Neuronal stem cell (in vitro differentiated cells): ENCODE data around the gene FCER1G.

ENCODE experiments used
- DNase-seq: peaks from one replicate; pipeline ENCODE4 v3.0.0-alpha.2; 2013; ENCODE audit warnings: low spot score
- H2AFZ ChIP-seq: one replicate; pipeline ENCODE4 v1.6.1; 2013; ENCODE audit warnings: mild to moderate bottlenecking, low read length, inconsistent platforms
- H2AK5ac ChIP-seq: 2 replicates; pipeline ENCODE4 v1.6.1; 2013; ENCODE audit warnings: low read depth, mild to moderate bottlenecking, inconsistent platforms, low read length, moderate library complexity, mixed read lengths
- H2BK120ac ChIP-seq: 2 replicates; pipeline ENCODE4 v1.6.1; 2013; ENCODE audit warnings: low read depth, mild to moderate bottlenecking, inconsistent platforms, low read length, moderate library complexity, mixed read lengths
- H2BK12ac ChIP-seq: one replicate; pipeline ENCODE4 v1.6.1; 2013; ENCODE audit warnings: low read length, inconsistent platforms
- H2BK15ac ChIP-seq: 2 replicates; pipeline ENCODE4 v1.6.1; 2013; ENCODE audit warnings: mild to moderate bottlenecking, low read length, inconsistent platforms, mixed read lengths
- H2BK5ac ChIP-seq: one replicate; pipeline ENCODE4 v1.6.1; 2013; ENCODE audit warnings: inconsistent platforms, mild to moderate bottlenecking, low read length, moderate library complexity
- H3K14ac ChIP-seq: one replicate; pipeline ENCODE4 v1.6.1; 2013; ENCODE audit warnings: low read length, inconsistent platforms
- H3K18ac ChIP-seq: 2 replicates; pipeline ENCODE4 v1.6.1; 2013; ENCODE audit warnings: low read length, inconsistent platforms
- H3K23ac ChIP-seq: 2 replicates; pipeline ENCODE4 v1.6.1; 2013; ENCODE audit warnings: low read depth, mild to moderate bottlenecking, mixed read lengths, low read length, inconsistent platforms; ENCODE audit not compliant: poor library complexity
- H3K27ac ChIP-seq: replicated peaks from 3 replicates; pipeline ENCODE4 v1.5.1; 2013; ENCODE audit warnings: low read length, inconsistent platforms
- H3K27me3 ChIP-seq, 3 experiments: 2 replicates each; pipeline ENCODE4 v1.6.1; 2013; ENCODE audit warnings: low read length in 3 of 3, mild to moderate bottlenecking in 2 of 3, inconsistent platforms in 1 of 3, low read depth in 1 of 3, mixed read lengths in 1 of 3, moderate library complexity in 1 of 3; ENCODE audit not compliant: control insufficient read depth in 3 of 3, insufficient read depth in 3 of 3
- H3K36me3 ChIP-seq, 2 donors: replicated peaks in 1 of 2; 2 replicates each; pipeline ENCODE4 v1.6.1; 2013; ENCODE audit warnings: low read length in 2 of 2; ENCODE audit not compliant: control insufficient read depth in 2 of 2, insufficient read depth in 2 of 2
- H3K4ac ChIP-seq: 2 replicates; pipeline ENCODE4 v1.6.1; 2013; ENCODE audit warnings: inconsistent platforms, mild to moderate bottlenecking, low read length, moderate library complexity
- H3K4me1 ChIP-seq, 2 donors: 1 replicate in 1 of 2; 2 replicates in 1 of 2; pipeline ENCODE4 v1.6.1; 2013; ENCODE audit warnings: low read length in 2 of 2, low read depth in 1 of 2; ENCODE audit not compliant: control insufficient read depth in 2 of 2, insufficient read depth in 1 of 2
- H3K4me2 ChIP-seq: one replicate; pipeline ENCODE4 v1.6.1; 2013; ENCODE audit warnings: mild to moderate bottlenecking, low read length, inconsistent platforms; ENCODE audit not compliant: insufficient read depth, poor library complexity, severe bottlenecking
- H3K4me3 ChIP-seq, 2 donors: 2 replicates each; pipeline ENCODE4 v1.5.1; 2013; ENCODE audit warnings: low read length in 2 of 2, mild to moderate bottlenecking in 2 of 2, inconsistent platforms in 1 of 2, moderate library complexity in 1 of 2
- H3K79me1 ChIP-seq: one replicate; pipeline ENCODE4 v1.6.1; 2013; ENCODE audit warnings: low read depth, mild to moderate bottlenecking, inconsistent platforms, low read length, moderate library complexity
- H3K9ac ChIP-seq: one replicate; pipeline ENCODE4 v1.6.1; 2013; ENCODE audit warnings: mild to moderate bottlenecking, low read depth, low read length, inconsistent platforms; ENCODE audit not compliant: poor library complexity
- H3K9me3 ChIP-seq, 2 donors: replicated peaks in 1 of 2; 2 replicates each; pipeline versions ENCODE3 to v1.6.1; 2013; ENCODE audit warnings: low read length in 2 of 2, mild to moderate bottlenecking in 2 of 2, inconsistent platforms in 1 of 2, low read depth in 1 of 2, mixed read lengths in 1 of 2, moderate library complexity in 1 of 2; ENCODE audit not compliant: control insufficient read depth in 2 of 2, insufficient read depth in 1 of 2
- H4K8ac ChIP-seq: one replicate; pipeline ENCODE4 v1.6.1; 2013; ENCODE audit warnings: low read depth, mild to moderate bottlenecking, inconsistent platforms, low read length, moderate library complexity
- H4K91ac ChIP-seq: one replicate; pipeline ENCODE4 v1.6.1; 2013; ENCODE audit warnings: low read length, low read depth, mild to moderate bottlenecking, inconsistent platforms; ENCODE audit not compliant: poor library complexity
- WGBS, 2 donors: extraction: QIAGEN DNeasy Blood & Tissue Kit; methylation state at CpG; one replicate each; pipeline ENCODE4 v1.1.7; 2013; ENCODE audit warnings: missing lambda C conversion rate in 2 of 2, mixed read lengths in 1 of 2; ENCODE audit not compliant: insufficient read length in 2 of 2, insufficient replicate concordance in 1 of 2; ENCODE audit errors: extremely low coverage in 2 of 2; 5-methylcytosine and 5-hydroxymethylcytosine counted together

FCER1G gene

DNA sequence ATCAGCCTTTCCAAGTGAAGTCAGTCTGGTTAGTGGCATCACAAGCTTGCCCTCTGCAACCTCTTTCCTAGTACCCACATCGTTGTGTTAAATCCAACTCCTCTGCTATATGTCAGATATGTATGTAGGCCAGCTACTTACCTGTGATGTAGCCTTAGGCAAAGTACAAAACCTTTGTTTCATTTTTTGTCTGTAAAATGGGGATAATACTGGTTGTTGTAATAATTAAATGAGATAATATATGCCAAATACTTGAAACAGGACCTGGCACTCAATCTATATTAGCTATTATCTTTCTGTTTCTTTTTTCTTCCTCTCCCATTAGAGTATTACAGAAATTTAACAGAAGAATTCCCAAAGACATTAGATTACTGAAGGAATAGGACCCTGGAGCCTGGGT lies 44.7 kb downstream of the FCER1G start:
- no peak overlapping the region for H2BK5ac ChIP-seq
- H3K4me1 ChIP-seq: peaks cover 0 to 7% of the 10 kb centered on the region in 2 donors

DNA sequence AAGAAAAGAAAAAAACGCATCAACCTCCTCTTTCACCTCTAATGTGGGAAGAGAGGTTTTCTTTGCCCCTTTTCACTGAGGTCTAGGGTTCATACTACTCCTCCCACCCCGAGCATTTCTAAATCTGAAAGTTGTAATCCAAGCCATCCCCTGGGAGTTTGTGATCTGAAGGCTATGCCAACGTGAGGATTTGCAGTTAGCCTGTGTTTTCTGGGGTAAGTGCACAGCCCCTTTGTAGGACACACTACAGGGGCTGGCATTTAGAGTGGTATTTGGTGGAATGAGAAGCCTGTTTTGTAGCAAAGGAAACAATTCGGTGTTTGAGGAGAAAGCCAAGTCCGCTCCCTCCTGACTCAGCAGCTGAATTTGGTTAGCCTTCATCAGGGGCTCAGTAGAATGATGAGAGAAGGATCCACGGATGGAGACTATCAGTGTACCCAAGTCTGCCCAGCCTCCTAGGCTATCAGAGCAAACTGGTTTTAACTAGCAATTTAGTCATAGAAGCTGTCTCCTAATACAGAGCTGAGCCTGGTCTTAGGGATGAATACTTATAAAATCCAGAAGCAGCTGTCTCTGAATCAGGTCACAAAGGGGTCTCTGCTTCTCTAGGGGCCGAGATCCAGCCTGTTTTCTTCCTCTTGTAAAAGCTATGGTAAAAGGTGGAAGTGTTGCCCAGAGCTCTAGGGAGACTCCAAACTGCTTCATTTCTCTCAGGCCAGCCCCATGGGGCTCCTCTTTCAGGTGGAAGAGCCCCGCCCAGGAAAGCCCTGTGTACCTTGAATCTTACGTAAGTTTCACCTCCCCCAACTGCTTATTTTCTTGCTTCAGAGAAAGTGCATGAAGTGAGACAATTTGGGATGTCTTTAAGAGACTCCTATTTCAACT lies 45.5 kb downstream of the FCER1G start:
- no peak overlapping the region for H3K23ac ChIP-seq
- no peak overlapping the region for H4K8ac ChIP-seq
- no peak overlapping the region for H3K4me2 ChIP-seq
- H2AK5ac ChIP-seq: no peak overlapping the region
- no peak for DNase-seq
- H3K14ac ChIP-seq: no peak overlapping the region
- H2AFZ ChIP-seq: peak overlapping the region; percentile 8
- no peak overlapping the region for H3K27ac ChIP-seq
- no peak overlapping the region for H3K4me3 ChIP-seq
- no peak overlapping the region for H4K91ac ChIP-seq
- no peak overlapping the region for H3K9ac ChIP-seq
- peaks cover 0 to 10% of the 10 kb centered on the region in 2 donors for H3K4me1 ChIP-seq
- no peak overlapping the region for H2BK15ac ChIP-seq
- no peaks in the 10 kb centered on the region for H3K36me3 ChIP-seq
- H3K79me1 ChIP-seq: no peaks in the 10 kb centered on the region
- H2BK12ac ChIP-seq: no peak overlapping the region
- no CpG with 5 or more reads among the region's 9 CpGs for WGBS, 2 donors
- H2BK120ac ChIP-seq: no peak overlapping the region
- no peak overlapping the region for H3K4ac ChIP-seq
- H2BK5ac ChIP-seq: no peak overlapping the region
- H3K27me3 ChIP-seq: peaks cover 4 to 37% (median 21%) of the 10 kb centered on the region in 3 experiments
- no peak overlapping the region for H3K18ac ChIP-seq
- peaks cover 5 to 14% of the 10 kb centered on the region in 2 donors for H3K9me3 ChIP-seq

More for the DNA sequence above, 44.7 kb downstream of the FCER1G start:
- Histone ChIP-seq H2BK15ac (no peak overlapping the region), H3K79me1 (no peaks in the 10 kb centered on the region), H3K9me3 (peaks cover 5 to 14% of the 10 kb centered on the region in 2 donors), H3K27ac (no peak overlapping the region), H2AK5ac (no peak overlapping the region), H2BK12ac (no peak overlapping the region), H4K8ac (no peak overlapping the region), H3K4me2 (no peak overlapping the region), H2AFZ (no peak overlapping the region), H3K4me3 (no peak overlapping the region), H2BK120ac (no peak overlapping the region), H3K36me3 (no peaks in the 10 kb centered on the region), H4K91ac (no peak overlapping the region), H3K14ac (no peak overlapping the region), H3K23ac (no peak overlapping the region), H3K18ac (no peak overlapping the region), H3K27me3 (peaks cover 4 to 37% (median 21%) of the 10 kb centered on the region in 3 experiments), H3K4ac (no peak overlapping the region), H3K9ac (no peak overlapping the region)
- no CpG with 5 or more reads among the region's 1 CpG for WGBS, 2 donors
- no peak for DNase-seq

GRCh38 chr1:161261261-161262235 lies 46.5 kb downstream of the FCER1G start:
- peaks cover 4 to 37% (median 21%) of the 10 kb centered on the region in 3 experiments for H3K27me3 ChIP-seq
- H4K91ac ChIP-seq: no peak overlapping the region
- H2BK120ac ChIP-seq: no peak overlapping the region
- no peak overlapping the region for H2BK15ac ChIP-seq
- no peak overlapping the region for H2AK5ac ChIP-seq
- H2BK5ac ChIP-seq: no peak overlapping the region
- H3K14ac ChIP-seq: no peak overlapping the region
- peaks cover 5 to 12% of the 10 kb centered on the region in 2 donors for H3K9me3 ChIP-seq
- H3K4ac ChIP-seq: no peak overlapping the region
- no peak overlapping the region for H3K27ac ChIP-seq
- WGBS, 2 donors: no CpG with 5 or more reads among the region's 12 CpGs
- no peak overlapping the region for H3K23ac ChIP-seq
- H3K4me2 ChIP-seq: no peak overlapping the region
- no peak for DNase-seq
- no peak overlapping the region for H3K18ac ChIP-seq
- no peak overlapping the region for H2BK12ac ChIP-seq
- H3K9ac ChIP-seq: no peak overlapping the region
- no peak overlapping the region for H4K8ac ChIP-seq
- no peak overlapping the region for H3K4me3 ChIP-seq
- no peaks in the 10 kb centered on the region for H3K36me3 ChIP-seq
- H3K4me1 ChIP-seq: peaks cover 0 to 10% of the 10 kb centered on the region in 2 donors
- H3K79me1 ChIP-seq: no peaks in the 10 kb centered on the region
- peak overlapping the region; percentile 8 for H2AFZ ChIP-seq
